ENCODE measurements around the gene GRM4. TPM values are rescaled to one million over a fixed set of nuclear protein-coding genes. Genes with fewer than 3 reads are reported as not detected.

The GRM4 gene
- polyA plus RNA-seq, 1 of the 3 experiments (the other 2 are of a cell fraction) = not detected

DNA sequence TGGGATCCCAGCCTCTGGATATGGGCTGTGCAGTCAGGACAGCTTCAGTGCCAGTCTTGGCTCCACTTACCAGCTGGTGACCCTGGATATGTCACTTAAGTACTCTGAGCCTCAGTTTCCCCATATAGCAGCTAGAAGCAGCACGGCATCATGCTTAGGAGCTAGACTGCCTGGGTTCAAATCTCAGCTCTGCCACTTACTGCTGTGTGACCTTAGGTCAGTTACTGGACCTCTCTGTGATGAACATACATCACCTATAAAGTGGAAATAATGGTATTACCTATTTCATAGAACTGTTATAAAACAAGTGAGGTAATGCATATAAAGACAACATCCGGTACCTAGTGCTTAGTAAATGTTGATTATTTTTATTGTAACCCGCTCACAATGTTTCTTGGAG lies 83.7 kb downstream of the GRM4 start (continued):
- TF ChIP-seq, protein P1, sequence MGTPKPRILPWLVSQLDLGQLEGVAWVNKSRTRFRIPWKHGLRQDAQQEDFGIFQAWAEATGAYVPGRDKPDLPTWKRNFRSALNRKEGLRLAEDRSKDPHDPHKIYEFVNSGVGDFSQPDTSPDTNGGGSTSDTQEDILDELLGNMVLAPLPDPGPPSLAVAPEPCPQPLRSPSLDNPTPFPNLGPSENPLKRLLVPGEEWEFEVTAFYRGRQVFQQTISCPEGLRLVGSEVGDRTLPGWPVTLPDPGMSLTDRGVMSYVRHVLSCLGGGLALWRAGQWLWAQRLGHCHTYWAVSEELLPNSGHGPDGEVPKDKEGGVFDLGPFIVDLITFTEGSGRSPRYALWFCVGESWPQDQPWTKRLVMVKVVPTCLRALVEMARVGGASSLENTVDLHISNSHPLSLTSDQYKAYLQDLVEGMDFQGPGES (IDR thresholded peaks at IDR 0.05; ENCODE audit: low read depth, low read length) = no peak
- TF ChIP-seq, protein P2, sequence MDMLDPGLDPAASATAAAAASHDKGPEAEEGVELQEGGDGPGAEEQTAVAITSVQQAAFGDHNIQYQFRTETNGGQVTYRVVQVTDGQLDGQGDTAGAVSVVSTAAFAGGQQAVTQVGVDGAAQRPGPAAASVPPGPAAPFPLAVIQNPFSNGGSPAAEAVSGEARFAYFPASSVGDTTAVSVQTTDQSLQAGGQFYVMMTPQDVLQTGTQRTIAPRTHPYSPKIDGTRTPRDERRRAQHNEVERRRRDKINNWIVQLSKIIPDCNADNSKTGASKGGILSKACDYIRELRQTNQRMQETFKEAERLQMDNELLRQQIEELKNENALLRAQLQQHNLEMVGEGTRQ (IDR thresholded peaks at IDR 0.05; ENCODE audit: borderline replicate concordance, low read depth, low read length) = no peak
- TF ChIP-seq RAD21 (IDR thresholded peaks at IDR 0.05; ENCODE audit: low read length) = no peak
- TF ChIP-seq RFX5 (IDR thresholded peaks at IDR 0.05; ENCODE audit: low read length) = no peak
- TF ChIP-seq, protein P3, sequence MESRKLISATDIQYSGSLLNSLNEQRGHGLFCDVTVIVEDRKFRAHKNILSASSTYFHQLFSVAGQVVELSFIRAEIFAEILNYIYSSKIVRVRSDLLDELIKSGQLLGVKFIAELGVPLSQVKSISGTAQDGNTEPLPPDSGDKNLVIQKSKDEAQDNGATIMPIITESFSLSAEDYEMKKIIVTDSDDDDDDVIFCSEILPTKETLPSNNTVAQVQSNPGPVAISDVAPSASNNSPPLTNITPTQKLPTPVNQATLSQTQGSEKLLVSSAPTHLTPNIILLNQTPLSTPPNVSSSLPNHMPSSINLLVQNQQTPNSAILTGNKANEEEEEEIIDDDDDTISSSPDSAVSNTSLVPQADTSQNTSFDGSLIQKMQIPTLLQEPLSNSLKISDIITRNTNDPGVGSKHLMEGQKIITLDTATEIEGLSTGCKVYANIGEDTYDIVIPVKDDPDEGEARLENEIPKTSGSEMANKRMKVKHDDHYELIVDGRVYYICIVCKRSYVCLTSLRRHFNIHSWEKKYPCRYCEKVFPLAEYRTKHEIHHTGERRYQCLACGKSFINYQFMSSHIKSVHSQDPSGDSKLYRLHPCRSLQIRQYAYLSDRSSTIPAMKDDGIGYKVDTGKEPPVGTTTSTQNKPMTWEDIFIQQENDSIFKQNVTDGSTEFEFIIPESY (IDR thresholded peaks at IDR 0.05; ENCODE audit: borderline replicate concordance, low read depth) = no peak

DNA sequence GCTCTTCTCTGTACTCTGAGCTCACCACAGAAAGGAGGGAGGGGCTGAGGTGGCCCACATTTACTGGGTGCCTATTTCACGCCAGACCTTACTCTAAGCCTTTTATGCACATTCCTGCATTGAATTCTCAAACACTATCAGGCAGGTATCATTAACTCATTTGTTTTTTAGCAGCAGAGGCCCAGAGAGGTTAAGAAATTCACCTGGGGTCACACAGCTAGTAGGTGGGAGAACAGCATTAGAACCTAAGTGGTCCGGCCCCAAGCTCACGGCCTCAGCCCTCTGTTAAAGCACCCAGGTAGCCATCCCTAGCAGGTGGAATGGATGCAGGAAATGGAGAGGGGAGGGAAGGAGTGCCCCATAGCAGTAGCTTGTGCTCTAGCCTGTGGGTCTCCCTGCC lies 84.5 kb downstream of the GRM4 start:
- ChIA-PET CTCF (interaction anchor here (1.0 to 2.6 kb wide), 2 partner anchors 93 to 316 kb away, joined by 3 to 20 read pairs; no protein-coding TSS in a partner anchor), POLR2A (no interaction called here)
- H3F3A ChIP-seq (replicated peaks; ENCODE audit: insufficient read depth) = no peaks in the 10 kb centered on the region
- no peak overlapping the region for H3K9ac ChIP-seq
- H3K9me2 ChIP-seq = no peaks in the 10 kb centered on the region
- H3K4me3 ChIP-seq (ENCODE audit: low read depth in 2 of 2, low read length in 1 of 2) = no peak overlapping the region
- H2AFZ ChIP-seq (ENCODE audit: low read depth) = no peak overlapping the region
- H3K36me3 ChIP-seq (replicated peaks in 1 of 2; ENCODE audit: control insufficient read depth in 1 of 2, insufficient read depth in 2 of 2, low read length in 1 of 2) = no peaks in the 10 kb centered on the region
- no peaks in the 10 kb centered on the region for H4K20me1 ChIP-seq (ENCODE audit: insufficient read depth)
- peaks cover 8% of the 10 kb centered on the region for H3K27me3 ChIP-seq (ENCODE audit: insufficient read depth)
- DNase-seq = no peak
- TF ChIP-seq, protein P4, sequence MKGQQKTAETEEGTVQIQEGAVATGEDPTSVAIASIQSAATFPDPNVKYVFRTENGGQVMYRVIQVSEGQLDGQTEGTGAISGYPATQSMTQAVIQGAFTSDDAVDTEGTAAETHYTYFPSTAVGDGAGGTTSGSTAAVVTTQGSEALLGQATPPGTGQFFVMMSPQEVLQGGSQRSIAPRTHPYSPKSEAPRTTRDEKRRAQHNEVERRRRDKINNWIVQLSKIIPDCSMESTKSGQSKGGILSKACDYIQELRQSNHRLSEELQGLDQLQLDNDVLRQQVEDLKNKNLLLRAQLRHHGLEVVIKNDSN (IDR thresholded peaks at IDR 0.05; ENCODE audit: borderline replicate concordance, low read depth) = no peak
- TF ChIP-seq, protein P5, sequence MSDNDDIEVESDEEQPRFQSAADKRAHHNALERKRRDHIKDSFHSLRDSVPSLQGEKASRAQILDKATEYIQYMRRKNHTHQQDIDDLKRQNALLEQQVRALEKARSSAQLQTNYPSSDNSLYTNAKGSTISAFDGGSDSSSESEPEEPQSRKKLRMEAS (IDR thresholded peaks at IDR 0.05; ENCODE audit: low read depth) = no peak
- TF ChIP-seq MXI1 (IDR thresholded peaks at IDR 0.05; ENCODE audit: low read depth, low read length) (no peak), SIN3A (IDR thresholded peaks at IDR 0.05; ENCODE audit: borderline replicate concordance, low read depth, low read length) (no peak), TCF12 (IDR thresholded peaks at IDR 0.05) (no peak), POLR2AphosphoS5 (IDR thresholded peaks at IDR 0.05; ENCODE audit: low read depth, low read length) (no peak), ELF1 (IDR thresholded peaks at IDR 0.05) (no peak), SMC3 (IDR thresholded peaks at IDR 0.05; ENCODE audit: low read depth, low read length) (no peak), JUND (IDR thresholded peaks at IDR 0.05) (no peak), FOXM1 (IDR thresholded peaks at IDR 0.05; ENCODE audit: low read depth) (no peak), NFIC (IDR thresholded peaks at IDR 0.05; ENCODE audit: borderline replicate concordance) (no peak), RCOR1 (IDR thresholded peaks at IDR 0.05; ENCODE audit: low read length) (no peak), MEF2A (IDR thresholded peaks at IDR 0.05; ENCODE audit: borderline replicate concordance, low read depth) (no peak), FOSL2 (IDR thresholded peaks at IDR 0.05; ENCODE audit: borderline replicate concordance, low read depth) (no peak), EP300 (IDR thresholded peaks at IDR 0.05; ENCODE audit: borderline replicate concordance in 1 of 2, low read depth in 1 of 2, low read length in 1 of 2) (no peak), RAD21 (IDR thresholded peaks at IDR 0.05; ENCODE audit: low read length) (no peak)
- TF ChIP-seq, protein P6, sequence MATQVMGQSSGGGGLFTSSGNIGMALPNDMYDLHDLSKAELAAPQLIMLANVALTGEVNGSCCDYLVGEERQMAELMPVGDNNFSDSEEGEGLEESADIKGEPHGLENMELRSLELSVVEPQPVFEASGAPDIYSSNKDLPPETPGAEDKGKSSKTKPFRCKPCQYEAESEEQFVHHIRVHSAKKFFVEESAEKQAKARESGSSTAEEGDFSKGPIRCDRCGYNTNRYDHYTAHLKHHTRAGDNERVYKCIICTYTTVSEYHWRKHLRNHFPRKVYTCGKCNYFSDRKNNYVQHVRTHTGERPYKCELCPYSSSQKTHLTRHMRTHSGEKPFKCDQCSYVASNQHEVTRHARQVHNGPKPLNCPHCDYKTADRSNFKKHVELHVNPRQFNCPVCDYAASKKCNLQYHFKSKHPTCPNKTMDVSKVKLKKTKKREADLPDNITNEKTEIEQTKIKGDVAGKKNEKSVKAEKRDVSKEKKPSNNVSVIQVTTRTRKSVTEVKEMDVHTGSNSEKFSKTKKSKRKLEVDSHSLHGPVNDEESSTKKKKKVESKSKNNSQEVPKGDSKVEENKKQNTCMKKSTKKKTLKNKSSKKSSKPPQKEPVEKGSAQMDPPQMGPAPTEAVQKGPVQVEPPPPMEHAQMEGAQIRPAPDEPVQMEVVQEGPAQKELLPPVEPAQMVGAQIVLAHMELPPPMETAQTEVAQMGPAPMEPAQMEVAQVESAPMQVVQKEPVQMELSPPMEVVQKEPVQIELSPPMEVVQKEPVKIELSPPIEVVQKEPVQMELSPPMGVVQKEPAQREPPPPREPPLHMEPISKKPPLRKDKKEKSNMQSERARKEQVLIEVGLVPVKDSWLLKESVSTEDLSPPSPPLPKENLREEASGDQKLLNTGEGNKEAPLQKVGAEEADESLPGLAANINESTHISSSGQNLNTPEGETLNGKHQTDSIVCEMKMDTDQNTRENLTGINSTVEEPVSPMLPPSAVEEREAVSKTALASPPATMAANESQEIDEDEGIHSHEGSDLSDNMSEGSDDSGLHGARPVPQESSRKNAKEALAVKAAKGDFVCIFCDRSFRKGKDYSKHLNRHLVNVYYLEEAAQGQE (IDR thresholded peaks at IDR 0.05; ENCODE audit: low read depth, low read length) = no peak
- H3K79me2 ChIP-seq (ENCODE audit: insufficient read depth) = no peaks in the 10 kb centered on the region
- no peak overlapping the region for H3K4me2 ChIP-seq
- H3K4me1 ChIP-seq (ENCODE audit: control insufficient read depth in 1 of 2, insufficient read depth in 2 of 2, low read depth in 1 of 2, low read length in 1 of 2) = peaks cover 0 to 11% of the 10 kb centered on the region in 2 experiments; a peak in 1 of 4 replicates
- 46% methylated on average over 3 of the region's 3 CpGs for WGBS (ENCODE audit: low lambda C conversion rate)
- H3K9me3 ChIP-seq = no peaks in the 10 kb centered on the region
- H3K27ac ChIP-seq (ENCODE audit: low read depth in 2 of 2, low read length in 1 of 2) = no peak overlapping the region

All from SK-N-SH (cell line).